ENCODE measurements around the gene DIS3L2. TPM values are rescaled to one million over a fixed set of nuclear protein-coding genes. Genes with fewer than 3 reads are reported as not detected.

Gene DIS3L2
- total RNA-seq, 1 experiment from 2014 or later: 22.7 TPM

DNA sequence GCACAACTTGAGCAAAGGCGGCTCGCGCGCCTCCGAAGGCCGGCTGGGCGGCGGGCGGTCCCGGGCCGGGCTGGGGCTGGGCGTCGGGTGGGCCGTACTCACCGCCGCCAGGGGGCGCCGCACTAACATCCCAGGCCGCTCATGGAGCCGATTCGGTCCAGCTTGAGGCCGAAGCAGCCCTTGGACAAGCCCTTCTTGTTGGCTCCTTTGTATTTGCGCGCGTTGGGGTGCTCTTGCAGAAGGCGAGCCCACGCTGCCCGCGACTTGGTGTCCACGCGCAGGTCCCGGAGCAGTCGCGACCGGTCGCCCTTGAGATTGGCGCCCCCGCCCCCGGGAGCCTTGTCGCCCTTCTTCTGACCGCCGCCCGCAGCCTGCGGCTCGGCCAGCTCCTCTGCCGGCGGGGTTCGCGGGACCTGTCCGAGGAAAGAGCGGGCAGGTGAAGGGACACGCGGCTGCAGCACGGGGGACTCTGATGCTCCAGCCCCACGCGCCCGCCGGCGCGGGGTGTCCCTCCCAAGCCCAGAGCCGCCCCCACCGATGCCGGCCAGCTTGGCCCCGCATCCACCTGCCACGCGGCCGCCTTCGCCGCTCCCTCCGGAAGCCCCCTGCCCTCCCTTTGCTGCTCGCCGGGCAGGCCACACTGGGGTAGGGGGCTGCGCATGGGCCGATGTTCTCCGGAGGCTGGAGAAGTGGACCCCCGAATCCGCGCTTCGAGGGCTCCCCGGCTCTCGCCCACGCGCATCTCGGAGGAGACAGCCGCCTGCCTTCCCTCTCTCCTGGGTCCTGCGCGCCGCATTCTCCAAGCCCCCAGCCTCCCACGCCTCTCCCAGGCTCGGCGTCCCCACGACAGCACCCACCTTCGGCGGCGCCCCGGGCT is 36.0 kb upstream of the DIS3L2 start:
- Histone ChIP-seq H3K27me3 (ENCODE audit: control insufficient read depth, insufficient read depth, low read length) (peaks cover 48% of the 10 kb centered on the region), H3K36me3 (replicated peaks; ENCODE audit: control insufficient read depth, insufficient read depth, low read length) (no peaks in the 10 kb centered on the region), H3K4me3 (ENCODE audit: insufficient read depth, low read depth, low read length) (peak overlapping the region; percentile 60)
- peak; percentile 97 for DNase-seq

DNA sequence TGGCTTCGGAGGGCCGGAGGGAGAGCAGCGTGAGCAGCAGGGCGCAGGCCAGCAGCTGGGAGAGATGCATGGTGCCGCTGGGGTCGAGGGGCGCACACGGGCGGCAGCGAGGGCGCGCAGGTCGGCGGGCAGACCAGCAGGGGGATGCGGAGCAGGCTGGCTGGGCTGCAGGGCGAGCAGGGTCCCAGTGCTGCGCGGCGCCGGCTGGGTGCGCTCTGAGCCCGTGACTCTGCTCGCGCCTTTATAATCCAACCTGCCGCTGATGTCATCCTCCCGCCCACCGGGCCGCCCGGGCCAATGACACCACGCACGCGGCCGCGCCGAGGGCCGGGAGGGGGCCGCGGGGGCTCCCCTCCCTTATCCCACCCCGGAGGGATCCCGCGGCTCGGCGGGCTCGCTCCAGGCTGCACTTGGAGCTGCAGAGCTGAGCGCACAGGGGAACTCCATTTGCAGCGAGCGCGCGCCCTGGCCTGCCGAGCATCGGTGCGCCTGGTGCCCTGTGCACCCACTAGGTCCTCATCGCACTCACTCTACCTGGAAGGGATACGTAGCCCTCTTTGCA is 35.3 kb upstream of the DIS3L2 start, which contains the start of gene NPPC:
Gene NPPC (minus strand): TSS at position 217 of the 562 bp plus-strand sequence. CDS start 147 bp downstream, at position 70.
- H3K4me3 ChIP-seq (ENCODE audit: insufficient read depth, low read depth, low read length): peak within 1 kb of the TSS; percentile 60
- DNase-seq: peak; percentile 94
- no peaks in the 10 kb centered on the region for H3K36me3 ChIP-seq (replicated peaks; ENCODE audit: control insufficient read depth, insufficient read depth, low read length)
- H3K27me3 ChIP-seq (ENCODE audit: control insufficient read depth, insufficient read depth, low read length): peaks cover 48% of the 10 kb centered on the region

DNA sequence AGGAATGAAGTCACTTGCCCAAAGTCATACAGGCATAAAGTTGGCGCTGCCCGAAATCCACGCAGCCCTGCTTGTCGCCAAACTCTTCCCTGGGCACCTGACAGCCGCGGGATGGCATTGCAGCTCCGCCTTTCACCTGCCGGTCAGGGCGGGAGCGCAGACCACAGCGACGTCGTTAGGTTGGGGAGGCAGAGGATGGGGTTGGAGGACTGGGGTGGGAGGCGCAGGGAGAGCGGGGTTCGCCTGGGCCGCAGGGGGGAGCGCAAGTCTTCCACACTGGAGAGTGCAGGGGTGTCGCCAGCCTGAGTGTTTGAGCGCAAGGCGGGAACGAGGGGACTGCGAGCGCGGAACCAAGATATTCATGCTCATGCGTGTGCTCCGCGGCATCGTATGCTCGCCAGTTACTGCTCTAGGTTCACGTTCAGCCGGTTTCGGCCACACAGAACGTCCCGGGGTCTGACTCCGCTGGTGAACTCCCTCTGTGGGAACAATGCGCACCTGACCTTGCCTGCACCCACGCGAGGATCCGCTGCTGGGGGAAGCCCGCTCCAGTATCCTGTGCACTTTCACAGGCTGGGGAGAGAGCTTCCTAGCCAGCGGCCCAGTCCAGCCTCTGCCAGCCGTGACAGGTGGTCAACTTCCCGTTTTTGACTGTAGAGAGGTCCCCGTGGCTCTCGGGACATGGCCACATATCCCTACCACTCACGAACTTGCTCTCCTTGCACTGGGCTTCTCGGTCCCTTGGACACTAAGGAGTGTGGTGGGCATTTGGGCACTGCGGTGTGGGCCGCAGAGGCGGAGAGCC is 34.5 kb upstream of the DIS3L2 start:
- DNase-seq: peak; percentile 87
- Histone ChIP-seq H3K27me3 (ENCODE audit: control insufficient read depth, insufficient read depth, low read length) (peaks cover 48% of the 10 kb centered on the region), H3K36me3 (replicated peaks; ENCODE audit: control insufficient read depth, insufficient read depth, low read length) (no peaks in the 10 kb centered on the region), H3K4me3 (ENCODE audit: insufficient read depth, low read depth, low read length) (peak overlapping the region; percentile 60)

DNA sequence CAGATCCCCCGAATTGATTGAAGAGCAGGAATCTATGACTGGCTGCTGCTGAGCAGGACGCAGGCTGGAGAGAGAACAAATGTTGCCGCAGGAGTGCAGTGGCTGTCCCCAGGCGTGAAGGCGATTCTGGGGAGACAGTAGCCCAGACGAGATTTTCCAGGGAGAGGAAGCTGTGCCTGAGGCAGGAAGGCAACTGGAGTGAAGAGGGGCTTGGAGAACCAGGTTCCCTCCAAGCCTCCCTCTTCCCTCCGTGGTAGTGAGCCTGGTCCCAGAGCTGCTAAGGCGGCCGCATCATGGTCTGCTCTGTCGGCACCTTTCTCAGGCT is 34.0 kb upstream of the DIS3L2 start:
- DNase-seq: peak; percentile 61
- H3K4me3 ChIP-seq (ENCODE audit: insufficient read depth, low read depth, low read length): peak overlapping the region; percentile 60; the same call in 1 of the 2 replicates
- H3K36me3 ChIP-seq (replicated peaks; ENCODE audit: control insufficient read depth, insufficient read depth, low read length): no peaks in the 10 kb centered on the region
- peaks cover 48% of the 10 kb centered on the region for H3K27me3 ChIP-seq (ENCODE audit: control insufficient read depth, insufficient read depth, low read length)

DNA sequence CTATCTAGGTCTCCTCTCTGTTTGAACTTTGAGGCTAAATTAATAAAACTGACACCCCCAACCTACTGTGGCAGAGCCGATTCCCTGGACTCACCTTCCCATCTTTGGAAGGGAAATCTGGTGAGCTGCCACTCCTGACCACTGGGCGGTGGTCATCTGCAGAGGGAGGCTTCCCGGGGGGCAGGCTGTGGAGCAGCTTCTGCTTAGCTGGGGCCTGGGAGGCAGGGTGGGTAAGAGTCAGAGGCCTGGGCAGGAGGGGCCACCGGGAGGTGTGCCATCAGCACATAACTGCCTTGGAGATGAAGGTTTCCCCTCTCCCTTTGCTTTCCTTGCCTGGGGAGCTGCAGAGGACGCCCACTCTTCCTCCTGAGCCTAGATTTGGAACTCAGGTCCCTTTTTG is 33.0 kb upstream of the DIS3L2 start:
- Histone ChIP-seq H3K4me3 (ENCODE audit: insufficient read depth, low read depth, low read length) (no peak overlapping the region), H3K36me3 (replicated peaks; ENCODE audit: control insufficient read depth, insufficient read depth, low read length) (no peaks in the 10 kb centered on the region), H3K27me3 (ENCODE audit: control insufficient read depth, insufficient read depth, low read length) (peaks cover 47% of the 10 kb centered on the region)
- DNase-seq: peak; percentile 74

DNA sequence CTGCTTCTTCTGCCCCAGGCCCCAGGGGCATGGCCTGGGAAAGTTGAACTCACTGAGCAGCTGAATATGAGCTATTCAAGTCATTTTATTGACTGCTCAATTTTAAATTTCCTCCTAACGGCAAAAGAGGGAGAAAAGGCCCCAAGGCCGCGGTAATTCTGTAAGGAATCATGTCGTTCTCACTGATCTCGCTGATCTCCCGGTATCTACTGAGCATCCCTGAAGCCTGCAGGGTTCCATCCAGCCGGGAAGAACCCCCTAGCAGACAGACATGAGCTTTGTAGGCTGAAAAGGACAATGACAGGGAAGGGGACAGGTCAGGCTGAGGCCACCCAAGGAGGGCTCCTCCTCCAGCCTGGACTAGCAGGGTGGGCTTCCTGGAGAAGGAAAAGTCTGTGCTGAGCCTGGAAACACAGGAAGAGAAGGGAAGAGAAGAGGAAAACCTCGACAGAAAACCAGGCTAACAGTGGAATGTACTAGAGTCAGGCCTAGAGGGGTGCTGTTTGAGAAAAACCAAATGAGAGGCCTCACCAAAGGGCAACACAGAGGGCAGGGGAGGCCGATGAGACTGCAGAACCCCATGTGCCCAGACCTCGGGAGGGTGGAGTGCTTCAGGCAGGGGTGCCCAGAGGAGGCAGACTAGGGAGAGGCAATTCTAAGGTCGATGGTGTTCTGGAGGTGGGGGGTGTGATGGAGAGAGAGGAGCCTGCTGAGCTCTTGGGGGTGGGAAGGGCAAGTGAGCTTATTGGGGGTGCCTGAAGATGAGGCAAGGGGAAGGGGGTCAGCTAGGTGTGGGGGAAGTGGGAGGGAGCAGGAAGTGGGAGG is 32.4 kb upstream of the DIS3L2 start:
- H3K4me3 ChIP-seq (ENCODE audit: insufficient read depth, low read depth, low read length): no peak overlapping the region
- peak; percentile 35 for DNase-seq
- peaks cover 44% of the 10 kb centered on the region for H3K27me3 ChIP-seq (ENCODE audit: control insufficient read depth, insufficient read depth, low read length)
- no peaks in the 10 kb centered on the region for H3K36me3 ChIP-seq (replicated peaks; ENCODE audit: control insufficient read depth, insufficient read depth, low read length)

DNA sequence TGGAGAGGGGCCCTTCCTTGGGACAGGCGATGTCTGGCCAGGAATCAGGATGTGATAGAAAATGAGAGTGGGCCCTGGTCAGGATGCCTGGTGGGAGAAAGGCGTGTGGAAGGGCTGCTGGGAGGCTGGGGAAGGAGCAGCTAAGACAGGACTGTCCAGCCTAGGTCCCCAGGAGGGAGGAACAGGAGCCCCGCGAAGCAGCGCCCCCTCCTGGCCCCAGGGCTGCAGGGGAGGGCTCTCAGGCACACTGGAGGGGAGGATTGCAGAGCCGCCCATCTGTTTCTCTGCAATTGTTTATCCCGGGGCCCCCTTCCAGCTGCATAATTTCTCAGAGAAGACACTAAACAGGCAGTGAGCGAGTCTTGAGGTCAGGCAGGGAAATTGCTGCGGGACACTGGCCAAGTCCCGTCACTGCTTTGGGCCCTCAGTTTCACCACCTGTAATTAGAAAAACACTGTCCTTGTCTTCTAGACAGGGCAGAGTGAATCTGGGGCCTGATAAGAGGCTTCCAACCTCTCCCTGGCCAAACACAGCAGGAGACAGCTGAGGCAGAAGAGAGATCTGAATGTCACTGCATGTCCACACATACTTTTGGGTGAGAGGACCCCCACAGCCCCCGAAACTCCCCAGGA is 31.4 kb upstream of the DIS3L2 start:
- DNase-seq: peak; percentile 95
- H3K27me3 ChIP-seq (ENCODE audit: control insufficient read depth, insufficient read depth, low read length): peaks cover 36% of the 10 kb centered on the region
- no peaks in the 10 kb centered on the region for H3K36me3 ChIP-seq (replicated peaks; ENCODE audit: control insufficient read depth, insufficient read depth, low read length)
- no peak overlapping the region for H3K4me3 ChIP-seq (ENCODE audit: insufficient read depth, low read depth, low read length)

DNA sequence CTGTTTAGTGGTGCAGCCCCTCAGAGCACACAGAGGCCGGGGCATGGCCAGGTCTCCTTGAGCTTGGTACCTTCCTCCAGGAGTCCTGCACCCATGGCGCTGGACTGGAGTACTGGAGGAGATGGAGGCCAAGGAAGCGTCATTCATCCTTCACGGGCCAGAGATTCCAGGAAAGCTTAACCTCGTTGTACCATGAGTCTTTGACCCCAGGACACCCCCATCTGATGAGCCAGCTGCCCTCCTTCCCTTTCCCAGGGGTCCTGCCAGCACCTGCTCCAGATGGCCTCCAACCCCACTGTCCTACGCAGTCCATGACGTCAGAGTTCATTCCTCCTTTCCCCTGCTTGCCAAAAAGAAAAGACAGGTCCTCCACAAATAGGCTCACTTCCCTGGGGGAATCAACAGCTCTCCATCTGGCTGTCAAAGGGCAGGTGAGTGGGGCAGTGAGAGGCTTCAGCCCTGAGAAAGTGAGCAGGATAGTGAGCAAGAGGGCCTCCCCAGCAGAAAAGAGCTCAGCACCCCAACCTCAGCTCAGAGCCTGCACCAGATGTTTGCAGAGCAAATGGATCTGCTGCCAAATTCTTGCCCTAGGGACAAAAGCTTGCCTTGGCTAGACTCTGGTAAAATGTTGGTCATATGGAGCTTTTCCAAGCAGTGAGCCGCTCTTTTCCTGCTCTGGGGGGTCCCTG is 30.8 kb upstream of the DIS3L2 start:
- Histone ChIP-seq H3K36me3 (replicated peaks; ENCODE audit: control insufficient read depth, insufficient read depth, low read length) (no peaks in the 10 kb centered on the region), H3K4me3 (ENCODE audit: insufficient read depth, low read depth, low read length) (no peak overlapping the region), H3K27me3 (ENCODE audit: control insufficient read depth, insufficient read depth, low read length) (peaks cover 30% of the 10 kb centered on the region)
- no peak for DNase-seq

DNA sequence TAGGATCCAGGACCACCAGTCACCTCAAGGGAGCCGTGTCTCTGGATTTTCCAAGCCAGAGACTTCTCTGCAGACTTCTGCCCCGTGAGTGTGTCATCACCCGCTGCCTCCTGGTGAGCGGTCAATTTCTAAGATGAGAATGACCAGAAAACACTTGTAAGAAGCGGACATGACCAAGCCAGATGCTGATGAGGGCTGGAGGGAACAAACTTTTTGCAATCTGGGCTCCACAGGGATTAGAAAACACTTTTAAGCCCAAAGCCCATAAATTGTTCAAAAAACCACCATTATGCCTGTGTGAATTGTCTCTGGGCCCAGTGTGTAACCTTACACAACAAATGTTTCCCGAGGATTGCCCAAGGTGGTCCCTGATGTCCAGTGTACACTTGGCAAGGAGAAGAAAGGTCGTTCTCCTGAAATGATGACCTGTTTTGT is 30.0 kb upstream of the DIS3L2 start:
- no peak for DNase-seq
- peaks cover 23% of the 10 kb centered on the region for H3K27me3 ChIP-seq (ENCODE audit: control insufficient read depth, insufficient read depth, low read length)

DNA sequence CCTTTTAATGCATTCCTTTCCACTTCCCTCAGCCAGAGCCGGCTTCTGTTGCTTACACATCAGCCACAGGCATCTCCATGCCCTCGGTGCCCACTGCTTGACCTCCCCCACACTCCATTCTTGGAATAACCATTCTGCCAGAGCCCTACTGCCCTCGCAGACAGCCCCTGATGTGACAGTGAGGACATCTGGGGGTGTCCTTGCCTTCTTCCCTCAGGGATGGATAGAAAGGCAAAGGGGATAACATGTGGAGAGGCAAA is 28.9 kb upstream of the DIS3L2 start:
- peaks cover 11% of the 10 kb centered on the region for H3K27me3 ChIP-seq (ENCODE audit: control insufficient read depth, insufficient read depth, low read length)
- no peaks in the 10 kb centered on the region for H3K36me3 ChIP-seq (replicated peaks; ENCODE audit: control insufficient read depth, insufficient read depth, low read length)
- DNase-seq: no peak
- no peak overlapping the region for H3K4me3 ChIP-seq (ENCODE audit: insufficient read depth, low read depth, low read length)

More for the DNA sequence above, 30.0 kb upstream of the DIS3L2 start:
- H3K36me3 ChIP-seq (replicated peaks; ENCODE audit: control insufficient read depth, insufficient read depth, low read length): no peaks in the 10 kb centered on the region
- H3K4me3 ChIP-seq (ENCODE audit: insufficient read depth, low read depth, low read length): no peak overlapping the region

DNA sequence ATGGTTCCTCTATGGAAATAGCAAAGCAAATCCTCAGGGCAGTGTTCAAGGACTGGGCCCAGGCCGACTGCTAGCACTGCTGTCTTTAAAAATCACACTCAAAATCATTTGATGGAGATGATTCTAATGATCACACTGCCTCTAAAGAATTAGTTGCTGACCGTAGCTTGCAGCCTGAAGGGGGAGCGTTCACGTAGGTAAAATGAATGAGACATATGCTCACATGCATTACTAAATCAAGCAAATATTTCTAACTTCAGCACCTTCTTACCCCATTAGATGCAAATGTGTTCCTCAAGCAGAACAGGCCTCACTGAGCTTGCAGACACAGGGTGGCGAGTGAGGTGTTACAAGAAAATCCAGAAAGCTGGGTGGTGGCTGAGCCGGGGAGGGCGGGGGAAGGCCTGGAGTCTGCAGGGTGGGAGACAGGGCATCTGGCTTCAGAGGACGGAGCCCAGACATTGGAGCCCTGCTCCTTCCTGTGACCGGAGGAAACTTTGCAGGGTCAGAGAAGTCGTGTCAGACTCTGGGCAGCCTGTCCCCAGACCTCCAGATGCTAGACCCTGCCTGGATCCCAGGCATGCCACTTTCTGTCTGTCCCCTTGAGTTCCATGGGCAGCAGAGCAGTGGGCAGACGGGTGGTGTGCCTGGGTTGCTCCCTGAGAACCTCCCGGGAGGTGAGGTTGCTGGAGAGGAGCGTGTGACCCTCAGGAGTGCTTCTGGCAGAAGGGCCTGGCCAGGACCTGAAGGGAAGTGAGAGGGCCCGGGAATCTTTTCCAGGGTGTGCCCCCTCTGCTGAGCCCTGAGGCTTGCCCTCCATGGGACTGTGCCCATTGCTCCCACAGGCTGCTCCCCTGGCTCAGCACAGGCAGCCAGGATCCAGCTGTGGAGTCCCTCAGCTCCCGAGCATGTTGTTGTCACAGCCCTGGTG is 28.3 kb upstream of the DIS3L2 start:
- Histone ChIP-seq H3K4me3 (ENCODE audit: insufficient read depth, low read depth, low read length) (no peak overlapping the region), H3K27me3 (ENCODE audit: control insufficient read depth, insufficient read depth, low read length) (peaks cover 5% of the 10 kb centered on the region), H3K36me3 (replicated peaks; ENCODE audit: control insufficient read depth, insufficient read depth, low read length) (no peaks in the 10 kb centered on the region)
- DNase-seq: peak; percentile 18

DNA sequence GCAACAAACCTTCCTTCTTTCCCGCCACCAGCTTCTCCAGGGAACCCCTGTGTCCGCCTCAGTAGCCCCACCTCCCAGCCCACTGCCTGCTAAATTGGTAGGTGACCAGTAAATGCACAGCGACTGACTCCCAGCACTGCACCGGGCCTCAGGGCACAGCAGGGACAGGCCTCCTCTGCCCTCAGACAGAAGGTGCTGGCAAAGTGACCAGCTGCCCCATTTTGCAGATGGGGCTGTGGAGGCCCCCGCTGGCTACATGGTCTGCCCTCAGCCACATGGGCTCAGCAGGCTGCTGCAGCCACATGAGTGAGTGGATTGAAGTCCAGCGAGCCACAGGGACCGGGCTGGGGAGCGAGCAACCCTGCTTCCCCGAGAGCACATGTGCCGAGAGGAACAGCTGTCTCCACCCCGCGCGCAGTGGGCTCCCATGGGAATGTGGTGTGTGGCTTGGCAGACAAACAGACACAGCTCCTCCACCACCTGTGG is 27.6 kb upstream of the DIS3L2 start:
- no peak overlapping the region for H3K4me3 ChIP-seq (ENCODE audit: insufficient read depth, low read depth, low read length)

More for the DNA sequence above, 27.6 kb upstream of the DIS3L2 start:
- Histone ChIP-seq H3K36me3 (replicated peaks; ENCODE audit: control insufficient read depth, insufficient read depth, low read length) (no peaks in the 10 kb centered on the region), H3K27me3 (ENCODE audit: control insufficient read depth, insufficient read depth, low read length) (peaks cover 2% of the 10 kb centered on the region; the same call in 1 of the 2 replicates)
- DNase-seq: peak; percentile 34

All from H7 (cell line).